ENCODE measurements around the gene JDP2.

The JDP2 gene

DNA sequence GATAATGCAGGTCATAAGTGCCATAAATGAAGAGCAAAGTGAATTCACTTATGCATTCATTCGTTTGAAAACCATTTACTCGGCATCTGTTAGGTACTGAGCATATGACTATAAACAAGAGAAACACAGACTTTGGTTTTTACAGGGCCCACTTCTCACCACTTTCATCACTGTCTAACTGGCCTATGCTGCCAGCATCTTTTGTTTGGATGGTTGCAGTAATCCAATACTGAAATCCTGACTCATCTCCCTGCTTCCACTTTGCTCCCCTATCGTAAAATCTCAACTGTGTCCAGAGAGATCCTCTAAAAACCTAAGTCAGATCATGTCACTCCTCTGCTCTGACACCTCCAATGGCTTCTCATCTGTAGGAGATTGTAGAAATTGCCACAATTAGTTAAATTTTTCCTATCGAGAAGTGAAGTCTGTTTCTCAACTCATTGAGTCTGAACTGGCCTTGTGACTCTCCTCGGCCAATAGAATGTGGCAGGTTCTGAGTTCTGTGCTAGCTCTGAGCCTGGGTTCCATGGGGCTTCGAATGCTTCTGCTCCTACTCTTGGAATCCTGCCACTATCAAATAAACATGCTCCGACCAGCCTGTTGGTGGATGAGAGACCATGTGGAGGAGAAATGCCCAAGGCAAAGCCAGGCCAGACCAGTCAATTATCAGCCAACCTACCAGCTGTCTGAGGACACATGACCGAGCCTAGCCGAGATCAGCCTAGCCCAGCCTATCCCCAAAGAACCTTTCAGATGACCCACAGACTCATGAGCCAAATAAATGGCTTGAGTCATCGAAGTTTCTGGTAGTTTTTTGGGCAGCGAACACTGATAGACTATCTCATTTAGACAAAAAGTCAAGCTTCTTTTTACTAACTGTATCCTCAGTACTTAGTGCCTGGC is 92.3 kb downstream of the JDP2 start:
- DNase-seq, result no peak

DNA sequence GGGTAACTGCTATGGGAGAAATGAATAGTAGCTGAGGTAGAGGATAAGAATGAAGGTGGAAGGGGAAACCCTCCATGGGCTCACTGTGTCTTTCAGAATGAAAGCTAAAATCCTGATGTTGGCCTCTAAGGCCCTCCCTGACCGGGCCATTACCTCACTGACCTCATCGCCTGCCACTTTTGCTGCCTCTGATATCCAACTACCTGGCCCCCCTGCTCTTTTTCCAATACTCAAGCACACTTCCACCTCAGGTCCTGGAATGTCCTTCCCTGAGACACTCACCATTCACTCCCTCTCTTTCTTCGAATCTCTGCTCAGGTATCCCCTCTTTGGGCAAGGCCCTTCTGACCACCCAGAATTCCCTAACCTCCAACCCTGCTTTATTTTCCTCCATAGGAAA is 93.0 kb downstream of the JDP2 start:
- no peak for DNase-seq

DNA sequence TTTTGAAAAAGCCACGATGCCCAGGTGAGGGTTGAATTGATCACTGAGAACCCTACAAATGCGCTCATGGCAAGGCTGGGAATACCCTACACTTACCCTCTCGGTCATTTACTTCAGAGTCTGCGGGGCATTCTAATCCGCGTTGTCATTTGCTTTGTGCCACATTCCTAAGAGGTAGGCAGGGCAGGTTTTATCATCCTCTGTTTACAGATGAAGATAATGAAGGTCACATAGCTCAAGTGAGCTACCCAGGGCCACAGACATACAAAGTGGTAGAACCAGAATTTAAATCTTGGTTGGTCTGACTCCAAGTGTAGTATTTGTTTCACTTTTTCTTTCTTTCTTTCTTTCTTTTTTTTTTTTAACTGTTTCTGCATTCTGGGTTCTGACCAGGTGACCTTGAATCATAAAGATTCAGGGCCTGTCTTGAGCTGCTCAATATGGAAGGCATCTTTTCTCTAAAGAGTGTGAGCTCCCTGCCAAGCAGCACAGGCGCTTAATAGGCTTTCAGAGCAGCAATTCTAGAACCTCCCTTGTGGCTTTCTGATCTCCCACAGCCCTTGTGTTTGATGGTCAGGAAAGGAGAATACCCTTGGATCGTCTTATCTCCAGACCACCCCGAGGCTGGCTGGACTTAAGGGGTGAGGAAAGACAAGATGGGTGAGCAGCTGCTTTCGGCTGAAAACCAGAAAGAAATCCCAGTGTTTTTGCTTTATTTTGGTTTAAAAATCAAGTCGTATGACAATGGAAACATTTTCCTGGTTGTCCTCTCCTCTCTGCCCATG is 93.8 kb downstream of the JDP2 start:
- DNase-seq, result no peak

DNA sequence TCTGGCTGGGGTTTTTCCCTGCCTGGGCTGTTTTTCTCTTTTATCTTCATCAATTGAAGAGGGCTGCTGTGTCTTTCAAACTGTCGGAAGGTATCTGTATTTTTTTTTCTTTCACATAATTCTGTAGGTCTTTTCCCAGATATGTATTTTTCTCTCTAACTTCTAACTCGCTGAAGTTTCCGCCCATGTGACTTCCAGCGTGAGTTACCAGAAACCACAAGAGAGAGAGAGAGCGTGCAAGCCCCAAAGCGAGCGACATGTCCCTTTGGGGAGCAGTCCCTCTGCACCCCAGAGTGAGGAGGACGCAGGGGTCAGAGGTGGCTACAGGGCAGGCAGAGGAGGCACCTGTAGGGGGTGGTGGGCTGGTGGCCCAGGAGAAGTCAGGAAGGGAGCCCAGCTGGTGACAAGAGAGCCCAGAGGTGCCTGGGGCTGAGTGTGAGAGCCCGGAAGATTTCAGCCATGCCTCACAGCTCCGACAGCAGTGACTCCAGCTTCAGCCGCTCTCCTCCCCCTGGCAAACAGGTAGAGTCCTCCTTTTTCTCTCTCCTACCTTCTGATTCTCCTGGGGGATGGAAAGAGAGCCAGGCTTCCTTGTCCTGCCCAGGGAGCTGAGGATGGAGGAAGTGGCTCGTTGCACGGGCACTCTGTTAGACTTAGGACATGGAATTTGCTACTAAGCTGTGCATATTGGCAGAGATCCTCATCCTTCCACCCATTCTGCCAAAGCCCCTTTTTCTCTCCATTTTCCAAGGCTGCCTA is 94.6 kb downstream of the JDP2 start, which contains the start of gene BATF:
TSS of gene BATF (plus strand) at position 246 of the 759 bp plus-strand sequence. CDS start at position 460, 214 bp downstream.
- peak; percentile 75 for DNase-seq

DNA sequence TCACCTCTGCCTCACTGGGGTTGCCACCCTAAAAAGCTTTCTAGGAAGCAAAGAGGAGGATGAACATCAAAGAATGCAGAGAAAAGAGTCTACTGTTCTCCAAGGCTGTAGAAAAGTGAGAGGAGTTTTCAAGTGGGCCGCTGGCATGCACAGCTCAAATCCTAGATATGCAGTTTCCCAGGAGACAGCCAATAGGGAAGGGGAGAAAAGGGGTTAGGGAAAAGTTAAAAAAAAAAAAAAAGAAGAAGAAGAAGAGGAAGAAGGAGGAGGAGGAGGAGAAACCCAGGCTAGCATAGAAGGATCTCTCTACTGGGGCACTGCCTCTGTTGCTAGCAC is 95.1 kb downstream of the JDP2 start:
- DNase-seq, result no peak
